ENCODE results near the gene KLHL17.
"Not testable (repeated sequence)": the region's sequence is repeated elsewhere in the genome, so short reads cannot be mapped to it uniquely, and the experiment has no call there.

Gene KLHL17

GRCh38 chr1:1004420-1004779 lies 44.0 kb downstream of the KLHL17 start:
- TF ChIP-seq, protein P1, sequence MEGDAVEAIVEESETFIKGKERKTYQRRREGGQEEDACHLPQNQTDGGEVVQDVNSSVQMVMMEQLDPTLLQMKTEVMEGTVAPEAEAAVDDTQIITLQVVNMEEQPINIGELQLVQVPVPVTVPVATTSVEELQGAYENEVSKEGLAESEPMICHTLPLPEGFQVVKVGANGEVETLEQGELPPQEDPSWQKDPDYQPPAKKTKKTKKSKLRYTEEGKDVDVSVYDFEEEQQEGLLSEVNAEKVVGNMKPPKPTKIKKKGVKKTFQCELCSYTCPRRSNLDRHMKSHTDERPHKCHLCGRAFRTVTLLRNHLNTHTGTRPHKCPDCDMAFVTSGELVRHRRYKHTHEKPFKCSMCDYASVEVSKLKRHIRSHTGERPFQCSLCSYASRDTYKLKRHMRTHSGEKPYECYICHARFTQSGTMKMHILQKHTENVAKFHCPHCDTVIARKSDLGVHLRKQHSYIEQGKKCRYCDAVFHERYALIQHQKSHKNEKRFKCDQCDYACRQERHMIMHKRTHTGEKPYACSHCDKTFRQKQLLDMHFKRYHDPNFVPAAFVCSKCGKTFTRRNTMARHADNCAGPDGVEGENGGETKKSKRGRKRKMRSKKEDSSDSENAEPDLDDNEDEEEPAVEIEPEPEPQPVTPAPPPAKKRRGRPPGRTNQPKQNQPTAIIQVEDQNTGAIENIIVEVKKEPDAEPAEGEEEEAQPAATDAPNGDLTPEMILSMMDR (IDR thresholded peaks at IDR 0.05; ENCODE audit: borderline replicate concordance, insufficient read depth, low read depth, low read length), result no peak
- H3K4me3 ChIP-seq (ENCODE audit: low read depth, low read length), result no peak overlapping the region

- H3K4me3 ChIP-seq (ENCODE audit: low read depth, low read length), result no peak overlapping the region
- TF ChIP-seq, protein P1 (IDR thresholded peaks at IDR 0.05; ENCODE audit: borderline replicate concordance, insufficient read depth, low read depth, low read length), result no peak
Measured at GRCh38 chr1:1004780-1005697, 44.7 kb downstream of the KLHL17 start.

DNA sequence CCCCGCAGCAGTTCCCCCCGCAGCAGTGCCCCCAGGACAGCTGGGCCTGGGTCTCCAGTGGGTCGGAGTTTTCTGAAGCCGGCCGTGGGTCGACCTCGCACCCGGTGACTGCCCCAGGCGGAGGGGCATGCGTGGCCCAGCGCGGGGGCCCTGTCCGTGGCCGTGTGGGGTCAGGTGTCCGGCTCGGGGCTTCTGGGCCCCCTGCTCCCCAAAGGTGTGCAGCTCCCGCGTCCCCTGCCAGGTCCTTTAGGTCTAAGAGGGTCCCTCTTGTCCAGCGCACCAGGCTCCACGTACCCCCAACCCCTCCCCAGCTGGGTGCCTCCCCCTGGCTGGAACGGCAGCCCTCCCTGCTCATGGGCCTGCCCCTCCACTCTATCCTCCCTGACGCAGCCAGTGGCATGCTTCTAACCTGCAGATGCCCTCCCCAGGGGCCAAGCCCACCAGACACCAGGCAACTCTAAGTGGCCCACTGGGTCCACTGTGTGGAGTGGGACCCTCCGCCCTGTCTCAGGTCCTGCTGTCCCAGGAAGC lies 45.5 kb downstream of the KLHL17 start:
- TF ChIP-seq, protein P1 (IDR thresholded peaks at IDR 0.05; ENCODE audit: borderline replicate concordance, insufficient read depth, low read depth, low read length), result no peak
- no peak overlapping the region for H3K4me3 ChIP-seq (ENCODE audit: low read depth, low read length)

DNA sequence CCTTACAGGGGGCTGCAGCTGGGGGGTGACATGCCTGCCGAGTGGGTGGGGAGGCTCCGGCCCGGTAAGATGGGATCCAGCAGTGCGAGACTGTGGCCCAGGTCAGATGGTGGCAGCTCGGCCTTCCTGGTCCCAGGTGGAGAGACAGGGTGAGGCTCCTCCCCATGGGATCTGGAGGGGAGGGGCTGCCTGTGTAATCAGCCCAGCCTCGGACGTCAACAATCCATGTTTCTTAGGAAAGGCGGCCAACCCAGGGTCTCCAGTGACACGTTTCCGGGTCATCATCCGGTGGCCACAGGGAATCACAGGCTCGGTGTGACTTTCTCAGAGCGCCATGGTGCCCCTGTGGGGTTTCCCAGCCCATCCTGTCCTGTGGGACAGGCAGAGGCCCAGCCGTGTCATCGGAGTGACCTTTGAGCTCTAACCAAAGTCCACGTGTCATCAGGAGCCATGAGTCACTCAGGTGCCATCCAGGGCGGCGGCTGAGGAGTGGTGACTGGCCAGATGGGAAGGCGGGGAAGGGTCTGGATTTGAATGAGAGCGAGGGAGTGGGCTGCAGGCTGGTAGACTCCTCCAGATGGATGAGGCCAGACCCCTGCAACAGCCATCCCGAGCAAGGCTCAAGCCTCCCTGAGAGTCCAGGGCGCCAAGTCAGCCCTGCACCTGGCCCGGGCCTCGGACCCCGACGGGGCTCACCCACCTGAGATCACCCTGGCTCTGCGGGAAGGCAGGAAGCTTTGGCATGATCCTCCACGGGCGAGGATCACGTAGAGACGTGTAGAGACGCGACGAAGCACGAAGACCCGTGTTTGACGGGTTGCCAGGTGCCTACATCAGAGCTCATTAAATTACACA lies 46.1 kb downstream of the KLHL17 start:
- TF ChIP-seq, protein P1 (IDR thresholded peaks at IDR 0.05; ENCODE audit: borderline replicate concordance, insufficient read depth, low read depth, low read length), result no peak
- no peak overlapping the region for H3K4me3 ChIP-seq (ENCODE audit: low read depth, low read length)

GRCh38 chr1:1010131-1010530 lies 49.7 kb downstream of the KLHL17 start:
- not testable (repeated sequence) for H3K4me3 ChIP-seq (ENCODE audit: low read depth, low read length)

DNA sequence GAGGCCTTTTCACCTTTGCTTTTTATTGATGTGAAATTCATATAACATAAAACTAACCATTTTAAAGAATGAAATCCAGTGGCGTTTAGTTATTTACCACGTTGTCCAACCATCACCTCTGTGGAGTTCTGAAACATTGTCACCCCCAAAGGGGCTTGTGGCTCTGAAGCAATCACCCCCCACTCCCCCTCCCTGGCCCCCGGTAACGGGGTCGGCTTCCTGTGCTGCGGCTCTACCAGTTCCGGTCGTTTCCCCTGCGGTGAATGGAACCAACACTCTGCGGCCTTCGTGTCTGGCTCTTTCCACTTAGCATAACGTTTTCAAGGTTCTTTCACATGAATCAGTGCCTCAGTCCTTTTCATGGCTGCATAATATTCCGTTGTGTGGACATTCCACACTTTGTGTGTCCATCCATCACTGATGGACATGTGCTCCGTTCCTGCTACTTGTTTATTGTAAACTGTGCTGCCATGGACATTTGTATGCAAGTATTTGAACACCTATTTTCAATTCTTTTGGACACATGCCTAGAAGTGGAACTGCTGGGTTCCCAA lies 51.1 kb downstream of the KLHL17 start:
- TF ChIP-seq, protein P1 (IDR thresholded peaks at IDR 0.05; ENCODE audit: borderline replicate concordance, insufficient read depth, low read depth, low read length), result no peak
- H3K4me3 ChIP-seq (ENCODE audit: low read depth, low read length), result no peak overlapping the region

- peak overlapping the region; percentile 78 for H3K4me3 ChIP-seq (ENCODE audit: low read depth, low read length)
Measured at GRCh38 chr1:1012736-1013104, 52.3 kb downstream of the KLHL17 start.

Measured in GM12875 (cell line).